HG02870 (cell line): Measurements from ENCODE around the gene PRSS2.
A peak's percentile ranks its signal among the peaks of the same experiment; 100 is the strongest.

ENCODE experiments used
- ATAC-seq: cut with Tn5 transposase; IDR thresholded peaks from one replicate; pipeline ENCODE4 v1.9.1; 2021; ENCODE audit warnings: mild to moderate bottlenecking, moderate library complexity; ENCODE audit not compliant: unreplicated experiment

PRSS2 gene

GRCh38 chr7:142784716-142785115, 13.9 kb downstream of the PRSS2 start:
- no peak for ATAC-seq

- ATAC-seq = no peak
Observed at GRCh38 chr7:142785841-142786250, 15.1 kb downstream of the PRSS2 start.

GRCh38 chr7:142787034-142787768, 16.4 kb downstream of the PRSS2 start:
- no peak for ATAC-seq

- no peak for ATAC-seq
Observed at GRCh38 chr7:142787783-142788182, 17.0 kb downstream of the PRSS2 start.

- no peak for ATAC-seq
Observed at GRCh38 chr7:142788303-142789289, 17.8 kb downstream of the PRSS2 start.

GRCh38 chr7:142789441-142789840, 18.7 kb downstream of the PRSS2 start:
- ATAC-seq = no peak

GRCh38 chr7:142790056-142790455, 19.3 kb downstream of the PRSS2 start:
- no peak for ATAC-seq

GRCh38 chr7:142790555-142790954, 19.8 kb downstream of the PRSS2 start:
- ATAC-seq = no peak

GRCh38 chr7:142791502-142791901, 20.7 kb downstream of the PRSS2 start:
- no peak for ATAC-seq

GRCh38 chr7:142792129-142792528, 21.4 kb downstream of the PRSS2 start:
- ATAC-seq = no peak

- no peak for ATAC-seq
Observed at GRCh38 chr7:142792593-142792992, 21.8 kb downstream of the PRSS2 start.

- ATAC-seq = no peak
Observed at GRCh38 chr7:142793156-142793555, 22.4 kb downstream of the PRSS2 start.

GRCh38 chr7:142795339-142795863, 24.6 kb downstream of the PRSS2 start:
- no peak for ATAC-seq

GRCh38 chr7:142796001-142796500, 25.3 kb downstream of the PRSS2 start:
- ATAC-seq = no peak

- peak; percentile 37 for ATAC-seq
Observed at GRCh38 chr7:142796501-142797390, 26.0 kb downstream of the PRSS2 start.

GRCh38 chr7:142797391-142798377, 26.9 kb downstream of the PRSS2 start:
- ATAC-seq = peak; percentile 29

GRCh38 chr7:142798451-142799436, 28.0 kb downstream of the PRSS2 start:
- no peak for ATAC-seq

- ATAC-seq = no peak
Observed at GRCh38 chr7:142799437-142799835, 28.7 kb downstream of the PRSS2 start.
